T-helper 2 cell (primary cell): ENCODE results near the gene PPP1R13L.
"Not testable (repeated sequence)": the region's sequence is repeated elsewhere in the genome, so short reads cannot be mapped to it uniquely, and the experiment has no call there.

ENCODE experiments used
- DNase-seq, 5 experiments: peaks; one replicate each; pipeline versions ENCODE4 v3.0.0 to v3.0.0-alpha.2; 2012 to 2022

PPP1R13L gene

DNA sequence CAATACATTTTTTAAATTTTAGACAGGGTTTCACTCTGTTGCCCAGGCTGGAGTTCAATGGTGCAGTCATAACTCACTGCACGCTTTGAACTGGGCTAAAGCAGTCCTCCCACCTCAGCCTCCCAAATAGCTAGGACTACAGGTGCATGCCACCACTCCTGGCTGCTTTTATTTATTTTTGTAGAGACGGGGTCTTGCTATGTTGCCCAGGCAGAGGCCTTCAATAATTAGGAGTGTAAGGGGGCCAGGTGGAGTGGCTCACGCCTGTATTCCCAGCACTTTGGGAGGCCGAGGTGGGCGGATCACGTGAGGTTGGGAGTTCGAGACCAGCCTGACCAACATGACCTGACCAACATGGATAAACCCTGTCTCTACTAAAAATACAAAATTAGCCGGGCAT is 27.7 kb upstream of the PPP1R13L start:
- not testable (repeated sequence) for DNase-seq

DNA sequence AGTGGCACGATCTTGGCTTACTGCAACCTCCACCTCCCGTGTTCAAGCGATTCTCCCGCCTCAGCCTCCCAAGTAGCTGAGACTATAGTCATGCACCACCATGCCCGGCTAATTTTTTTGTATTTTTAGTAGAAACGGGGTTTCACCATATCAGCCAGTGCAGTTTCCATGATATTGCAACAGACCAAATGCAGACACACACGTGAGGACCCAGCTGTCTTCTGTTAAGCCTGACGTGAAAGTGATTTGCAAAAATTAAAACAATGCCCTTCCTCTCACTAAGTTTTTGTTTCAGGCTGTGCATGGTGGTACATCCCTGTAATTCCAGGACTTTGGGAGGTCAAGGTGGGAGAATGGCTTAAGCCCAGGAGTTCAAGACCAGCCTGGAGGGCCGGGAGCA is 26.1 kb upstream of the PPP1R13L start:
- not testable (repeated sequence) for DNase-seq

DNA sequence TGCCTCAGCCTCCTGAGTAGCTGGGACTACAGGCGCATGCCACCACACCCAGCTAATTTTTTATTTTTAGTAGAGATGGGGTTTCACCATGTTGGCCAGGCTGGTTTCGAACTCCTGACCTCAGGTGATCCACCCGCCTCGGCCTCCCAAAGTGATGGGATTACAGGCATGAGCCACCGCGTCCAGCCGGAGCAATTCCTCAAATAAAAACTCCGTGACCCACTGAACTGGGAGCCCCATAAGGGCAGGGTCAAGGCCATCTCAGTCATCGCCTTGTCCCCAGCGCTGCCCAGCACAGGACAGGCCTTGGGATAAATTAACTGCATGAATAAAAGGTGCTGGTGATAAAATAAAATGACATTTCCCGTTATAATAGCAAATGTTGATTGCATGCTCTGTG is 25.0 kb upstream of the PPP1R13L start:
- not testable (repeated sequence) for DNase-seq

DNA sequence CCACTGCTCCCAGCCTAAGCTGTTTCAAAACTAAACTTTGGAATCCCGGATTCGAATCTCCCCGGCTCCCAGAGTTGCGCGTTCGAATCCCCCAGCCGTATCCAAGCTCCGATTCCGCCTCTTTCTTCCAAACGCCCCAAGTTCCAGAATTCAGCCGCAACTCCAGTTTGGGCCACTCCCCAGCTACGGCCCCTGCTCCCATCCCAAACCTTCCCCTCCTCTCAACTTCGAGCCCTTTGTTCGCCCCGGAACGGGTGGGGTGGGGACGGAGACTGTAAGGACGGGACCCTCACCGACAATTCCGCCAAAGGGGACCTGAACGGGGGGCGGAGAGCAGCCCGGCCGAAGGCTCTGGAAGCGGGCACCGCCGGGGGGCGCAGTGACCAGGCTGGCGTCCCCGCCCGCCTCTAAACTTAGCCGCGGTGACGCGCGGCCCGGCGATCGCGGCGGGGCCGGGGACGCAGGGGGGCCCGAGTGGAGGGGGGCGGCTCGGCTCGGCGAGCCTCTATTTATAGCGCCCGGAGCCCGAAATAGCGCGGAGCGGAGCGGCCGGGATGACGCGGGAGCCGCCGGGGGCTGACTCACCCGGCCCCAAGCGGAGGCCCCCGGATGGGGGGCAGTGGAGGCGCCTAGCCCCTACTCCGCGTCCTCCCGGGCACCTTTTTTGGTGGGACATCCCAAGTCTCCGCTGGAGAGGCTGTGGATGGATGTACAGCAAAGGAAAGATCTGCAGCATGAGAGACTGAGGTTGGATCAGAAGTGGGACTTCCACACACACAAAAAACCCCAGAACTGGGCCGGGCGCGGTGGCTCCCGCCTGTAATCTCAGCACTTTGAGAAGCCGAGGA is 23.7 kb upstream of the PPP1R13L start:
- DNase-seq: no peak

DNA sequence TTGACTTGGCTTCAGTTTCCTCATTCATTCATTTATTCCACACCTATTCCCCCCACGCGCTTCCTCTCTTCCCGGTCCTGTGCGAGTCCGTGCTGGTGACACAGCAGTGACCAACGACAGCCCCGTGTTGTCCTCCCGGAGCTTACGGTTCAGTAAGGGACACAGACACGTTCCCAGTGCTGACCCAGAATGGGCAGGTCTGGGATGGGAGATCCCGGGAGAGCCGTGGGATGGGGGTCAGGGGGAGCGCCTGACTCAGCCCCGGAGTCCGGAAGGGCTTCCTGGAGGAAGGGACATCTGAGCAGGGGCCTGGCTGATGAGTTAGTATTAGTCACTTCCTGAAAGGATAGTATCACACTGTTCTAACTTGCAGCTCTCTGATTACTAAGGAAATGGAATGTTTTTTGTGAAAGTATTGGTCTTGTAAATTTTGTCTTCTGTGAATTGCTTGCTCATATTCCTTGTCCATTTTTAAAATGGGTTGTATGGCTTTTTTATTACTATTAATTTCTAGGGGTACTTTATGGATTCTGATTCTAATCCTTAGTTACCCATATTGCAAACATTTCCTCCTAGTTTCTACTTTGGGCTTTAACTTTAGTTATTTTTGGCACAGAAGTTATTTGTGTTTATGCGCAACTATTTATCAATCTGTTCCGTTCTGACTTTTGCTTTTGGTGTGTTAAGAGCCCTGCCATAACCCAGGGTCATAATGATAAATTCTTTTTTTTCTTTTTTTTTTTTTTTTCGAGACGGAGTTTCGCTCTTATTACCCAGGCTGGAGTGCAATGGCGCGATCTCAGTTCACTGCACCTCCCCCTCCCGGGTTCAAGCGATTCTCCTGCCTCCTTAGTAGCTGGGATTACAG is 19.6 kb upstream of the PPP1R13L start:
- DNase-seq: peak in 1 of 5 experiments; percentile 44

DNA sequence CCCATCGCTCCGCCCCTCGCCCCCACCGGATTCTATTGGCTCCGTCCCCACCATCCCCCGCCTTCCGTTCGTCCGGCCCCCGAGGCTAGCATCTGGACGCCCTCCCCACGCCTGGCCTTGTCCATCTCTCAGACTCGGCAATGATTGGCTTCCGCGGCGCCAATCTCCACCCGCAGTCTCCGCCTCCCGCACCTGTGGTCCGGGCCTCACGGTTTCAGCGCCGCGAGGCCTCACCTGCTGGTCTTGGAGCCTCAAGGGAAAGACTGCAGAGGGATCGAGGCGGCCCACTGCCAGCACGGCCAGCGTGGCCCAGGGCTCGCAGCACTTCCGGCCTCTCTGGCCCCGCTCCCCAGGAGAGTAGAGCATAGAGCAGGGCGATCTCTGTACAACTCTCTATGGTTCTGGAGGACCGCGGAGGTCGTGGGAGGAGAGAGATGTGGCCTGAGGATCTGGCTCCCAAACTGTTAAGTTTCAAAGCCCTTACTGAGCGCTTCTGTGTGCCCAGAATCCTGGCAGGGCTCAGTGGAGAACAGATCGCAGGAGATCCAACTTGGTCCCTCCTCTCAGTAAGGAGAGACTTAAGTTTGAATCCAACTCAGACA is 18.8 kb upstream of the PPP1R13L start, which contains the start of gene ERCC1:
TSS of gene ERCC1 (minus strand) at position 329 of the 602 bp plus-strand sequence. CDS start 543 bp downstream, outside the sequence.
- DNase-seq: peak in 3 of 5 experiments; percentile 44 to 91 (median 65)

DNA sequence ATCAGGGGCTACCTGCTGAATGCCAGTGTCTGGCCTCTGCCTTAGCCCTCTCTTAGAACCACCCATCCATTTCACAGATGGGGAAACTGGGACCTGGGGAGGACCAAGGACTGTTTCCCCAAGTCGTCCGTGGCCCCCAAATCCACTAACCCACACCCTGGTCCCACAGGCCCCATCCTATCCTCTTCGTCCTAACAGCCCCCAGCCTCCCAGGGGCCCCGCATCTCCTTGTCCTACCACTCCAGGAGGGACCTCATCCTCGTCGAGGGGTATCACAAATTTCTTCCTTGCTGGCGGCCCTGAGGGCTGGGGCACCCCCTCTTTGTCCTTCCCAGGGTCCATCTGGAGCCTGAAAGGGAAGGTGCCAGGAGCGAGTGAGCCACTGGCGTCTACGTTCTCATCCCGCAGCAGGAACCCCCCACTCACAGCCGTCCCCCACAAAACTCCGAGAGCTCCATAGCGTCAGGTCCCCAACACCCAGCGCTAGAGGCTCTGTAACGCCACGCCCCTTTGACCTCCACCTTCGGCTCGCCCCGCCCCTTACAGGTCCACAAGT is 18.2 kb upstream of the PPP1R13L start:
- peak in 3 of 5 experiments; percentile 67 to 82 (median 70) for DNase-seq

DNA sequence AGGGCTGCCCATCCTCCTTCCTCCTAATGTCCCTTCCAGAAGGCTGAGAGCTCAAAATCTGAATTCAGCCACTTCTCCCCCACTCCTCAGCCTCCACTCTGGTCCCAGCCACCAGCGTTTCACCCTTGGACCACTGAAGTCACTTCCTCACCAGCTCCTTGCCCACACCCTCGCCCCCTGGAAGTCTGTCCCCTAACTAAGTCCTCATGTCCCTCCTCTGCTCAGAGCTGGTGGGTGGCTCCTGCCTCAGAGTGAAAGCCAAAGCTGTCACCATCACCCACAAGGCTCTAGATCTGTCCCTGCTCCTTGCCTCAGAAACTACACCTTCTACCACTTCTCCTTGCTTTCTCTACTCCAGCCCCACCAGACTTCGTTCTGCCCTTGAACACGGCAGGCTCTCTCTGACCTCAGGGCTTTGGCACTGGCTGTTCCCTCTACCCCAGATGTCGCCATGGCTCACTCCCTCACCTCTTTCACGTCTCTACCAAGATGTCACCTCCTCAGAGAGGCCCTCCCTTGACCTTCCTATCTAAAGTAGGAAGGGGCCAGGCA is 17.2 kb upstream of the PPP1R13L start:
- no peak for DNase-seq

DNA sequence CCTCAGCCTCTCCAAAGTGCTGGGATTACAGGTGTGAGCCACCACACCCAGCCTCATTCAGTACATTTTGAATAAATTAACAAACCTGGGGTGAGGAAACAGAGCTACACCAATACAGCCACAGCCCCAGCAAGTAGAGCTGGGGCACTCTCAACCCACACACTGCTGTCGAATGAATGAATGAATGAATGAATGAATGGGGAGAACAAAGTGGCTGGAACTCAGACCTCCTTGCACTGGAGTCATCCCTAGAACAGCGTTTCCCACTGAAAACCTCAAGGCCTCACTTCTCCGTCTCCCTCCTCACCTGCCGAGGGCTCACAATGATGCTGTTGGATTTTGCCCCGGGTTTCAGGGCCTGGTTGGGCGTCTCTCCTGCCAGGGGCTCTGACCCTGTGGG is 16.0 kb upstream of the PPP1R13L start:
- DNase-seq: no peak

DNA sequence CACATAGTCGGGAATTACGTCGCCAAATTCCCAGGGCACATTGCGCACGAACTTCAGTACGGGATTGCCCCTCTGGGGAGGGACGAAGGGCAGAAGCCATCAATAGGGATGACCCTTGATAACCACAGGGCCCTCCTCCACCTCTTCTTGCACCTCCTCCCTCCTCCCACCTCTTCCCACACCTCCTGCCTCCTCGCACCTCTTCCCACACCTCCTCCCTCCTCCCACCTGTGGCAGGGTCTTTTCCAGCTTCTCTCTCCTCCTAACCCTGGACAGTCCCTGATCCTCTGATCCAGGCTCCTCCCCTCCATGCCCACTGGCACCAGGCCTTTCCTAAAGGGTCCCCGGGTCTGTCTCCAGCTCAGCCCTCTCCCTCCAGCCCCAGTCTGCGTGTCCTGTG is 15.5 kb upstream of the PPP1R13L start:
- DNase-seq: no peak

DNA sequence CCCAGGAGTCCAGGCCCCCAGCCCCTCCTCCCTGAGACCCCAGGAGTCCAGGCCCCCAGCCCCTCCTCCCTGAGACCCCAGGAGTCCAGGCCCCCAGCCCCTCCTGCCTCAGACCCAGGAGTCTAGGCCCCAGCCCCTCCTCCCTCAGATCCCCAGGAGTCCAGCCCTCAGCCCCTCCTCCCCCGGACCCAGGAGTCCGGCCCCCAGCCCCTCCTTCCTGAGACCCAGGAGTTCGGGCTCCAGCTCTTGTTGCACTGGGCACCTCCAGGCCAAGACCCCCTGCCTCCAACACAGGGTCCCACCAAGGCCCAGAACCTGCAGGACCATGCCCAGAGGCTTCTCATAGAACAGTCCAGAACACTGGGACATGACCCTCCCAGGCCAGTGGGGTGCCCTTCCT is 15.0 kb upstream of the PPP1R13L start:
- no peak for DNase-seq

DNA sequence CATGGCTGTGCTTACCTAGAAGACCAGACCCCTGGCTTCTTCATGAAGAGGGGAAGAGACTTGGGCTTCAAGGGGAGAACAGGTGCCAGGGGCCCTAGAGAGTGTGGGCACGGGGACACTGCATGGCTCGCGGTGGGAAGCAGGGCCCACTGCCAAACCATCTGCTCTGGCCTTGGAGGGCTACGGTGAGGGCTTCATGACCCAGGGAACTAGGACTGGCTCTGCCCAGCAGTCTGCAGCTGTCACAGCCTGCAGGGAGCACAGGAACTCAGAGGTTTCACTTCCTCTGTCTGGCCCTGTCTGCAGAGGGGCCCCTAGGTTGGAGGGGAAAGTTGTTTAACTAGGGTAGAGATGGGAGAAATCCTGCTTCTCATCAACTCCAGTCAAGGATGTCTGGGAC is 14.5 kb upstream of the PPP1R13L start:
- peak in 1 of 5 experiments; percentile 54 for DNase-seq

DNA sequence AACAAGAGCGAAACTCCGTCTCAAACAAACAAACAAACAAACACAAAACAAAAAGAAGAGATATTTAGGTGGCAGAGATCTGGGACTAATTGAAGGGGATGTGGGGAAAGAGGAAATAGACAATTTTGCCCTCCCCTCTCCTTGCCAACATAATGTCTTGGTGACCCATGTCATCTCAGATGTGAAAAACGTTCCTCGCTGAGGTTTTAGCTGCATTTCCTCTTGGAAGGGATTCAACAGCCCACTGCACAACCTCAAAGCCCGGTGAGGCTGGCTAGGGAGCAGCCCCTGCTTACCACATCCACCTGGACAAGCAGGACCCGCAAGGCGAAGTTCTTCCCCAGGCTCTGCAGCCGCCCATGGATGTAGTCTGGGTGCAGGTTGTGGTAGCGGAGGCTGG is 13.9 kb upstream of the PPP1R13L start:
- no peak for DNase-seq

DNA sequence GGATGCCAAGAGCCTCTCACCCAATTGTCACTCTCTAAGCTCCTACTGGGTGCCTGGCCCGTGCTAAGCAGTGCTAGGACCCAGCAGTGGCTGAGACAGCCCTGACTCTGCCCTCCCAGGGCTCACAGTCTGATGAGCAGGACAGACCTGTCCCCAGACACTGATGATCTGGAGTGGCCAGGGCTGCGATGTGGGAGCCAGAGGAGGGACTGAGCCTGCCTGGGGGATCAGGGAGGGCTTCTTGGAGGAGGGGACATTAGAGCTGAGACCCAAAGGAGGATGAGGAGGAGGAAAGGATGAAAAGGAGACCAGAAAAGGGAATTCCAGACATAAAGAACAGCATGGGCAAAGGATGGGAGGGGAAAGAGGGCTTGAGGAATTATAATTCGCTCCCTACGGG is 12.3 kb upstream of the PPP1R13L start:
- no peak for DNase-seq

DNA sequence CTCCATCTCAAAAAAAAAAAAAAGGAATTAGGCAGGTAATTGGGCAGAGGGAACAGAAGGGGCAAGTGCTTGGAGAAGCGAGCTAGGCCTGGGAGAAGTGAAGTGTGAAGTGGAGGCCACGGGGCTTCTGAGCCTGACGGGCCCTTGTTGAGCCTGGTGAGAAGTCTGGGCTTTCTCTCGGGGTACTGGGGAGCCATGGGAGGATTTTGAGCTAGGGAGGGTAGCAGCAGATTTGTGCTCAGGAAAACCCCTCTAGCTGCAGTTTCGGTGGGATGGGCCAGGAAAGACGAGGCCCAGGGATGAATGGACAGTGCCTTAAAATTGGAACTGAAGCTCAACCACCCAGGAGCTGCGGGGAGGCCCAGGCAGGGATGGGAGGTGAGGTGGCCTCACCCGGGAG is 9.6 kb upstream of the PPP1R13L start:
- no peak for DNase-seq

DNA sequence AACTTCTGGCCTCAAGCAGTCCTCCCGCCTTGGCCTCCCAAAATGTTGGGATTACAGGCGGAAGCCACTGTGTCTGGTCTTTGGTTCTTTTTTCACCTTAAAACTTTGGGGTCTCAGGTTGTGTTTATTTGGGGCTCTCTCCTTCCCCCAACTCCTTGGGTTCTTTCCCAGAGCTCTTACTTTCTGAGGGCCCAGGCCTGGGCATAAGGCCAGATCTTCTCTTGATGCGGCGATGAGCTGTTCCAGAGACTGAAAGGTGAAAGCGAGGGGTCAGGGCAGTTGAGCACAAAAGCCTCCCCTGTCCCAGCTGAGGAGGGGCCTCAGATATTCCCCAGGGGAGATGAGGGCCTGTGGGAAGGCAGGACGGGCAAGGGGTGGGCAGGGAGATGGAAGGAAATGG is 8.6 kb upstream of the PPP1R13L start:
- no peak for DNase-seq

DNA sequence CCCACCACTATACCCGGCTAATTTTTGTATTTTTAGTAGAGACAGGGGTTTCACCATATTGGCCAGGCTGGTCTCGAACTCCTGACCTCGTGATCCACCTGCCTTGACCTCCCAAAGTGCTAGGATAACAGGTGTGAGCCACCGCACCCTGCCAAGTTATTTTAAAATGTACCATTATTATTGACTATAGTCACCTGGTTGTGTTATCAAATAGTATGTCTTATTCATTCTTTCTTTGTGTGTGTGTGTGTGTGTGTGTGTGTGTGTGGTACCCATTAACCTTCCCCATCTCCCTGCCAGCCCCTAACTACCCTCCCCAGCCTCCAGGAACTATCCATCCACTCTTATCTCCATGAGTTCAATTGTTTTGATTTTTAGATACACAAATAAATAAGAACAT is 5.5 kb upstream of the PPP1R13L start:
- DNase-seq: not testable (repeated sequence)

DNA sequence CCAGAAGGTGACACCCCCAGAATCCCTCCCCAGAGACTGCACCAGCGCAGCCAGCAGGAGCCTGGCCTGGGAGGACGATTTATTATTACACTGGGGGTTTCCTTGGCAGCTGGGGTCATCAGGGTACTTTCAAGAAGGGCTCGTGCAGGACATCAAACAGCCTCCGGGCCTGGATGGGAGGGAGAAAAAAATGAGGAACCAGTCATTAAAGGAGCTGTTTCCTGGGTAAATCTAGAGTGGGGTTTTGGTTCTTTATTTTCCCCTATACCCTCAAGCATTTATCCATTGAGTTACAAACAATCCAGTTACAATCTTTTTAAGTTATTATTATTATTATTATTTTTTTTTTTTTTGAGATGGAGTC is 4.7 kb upstream of the PPP1R13L start:
- no peak for DNase-seq

DNA sequence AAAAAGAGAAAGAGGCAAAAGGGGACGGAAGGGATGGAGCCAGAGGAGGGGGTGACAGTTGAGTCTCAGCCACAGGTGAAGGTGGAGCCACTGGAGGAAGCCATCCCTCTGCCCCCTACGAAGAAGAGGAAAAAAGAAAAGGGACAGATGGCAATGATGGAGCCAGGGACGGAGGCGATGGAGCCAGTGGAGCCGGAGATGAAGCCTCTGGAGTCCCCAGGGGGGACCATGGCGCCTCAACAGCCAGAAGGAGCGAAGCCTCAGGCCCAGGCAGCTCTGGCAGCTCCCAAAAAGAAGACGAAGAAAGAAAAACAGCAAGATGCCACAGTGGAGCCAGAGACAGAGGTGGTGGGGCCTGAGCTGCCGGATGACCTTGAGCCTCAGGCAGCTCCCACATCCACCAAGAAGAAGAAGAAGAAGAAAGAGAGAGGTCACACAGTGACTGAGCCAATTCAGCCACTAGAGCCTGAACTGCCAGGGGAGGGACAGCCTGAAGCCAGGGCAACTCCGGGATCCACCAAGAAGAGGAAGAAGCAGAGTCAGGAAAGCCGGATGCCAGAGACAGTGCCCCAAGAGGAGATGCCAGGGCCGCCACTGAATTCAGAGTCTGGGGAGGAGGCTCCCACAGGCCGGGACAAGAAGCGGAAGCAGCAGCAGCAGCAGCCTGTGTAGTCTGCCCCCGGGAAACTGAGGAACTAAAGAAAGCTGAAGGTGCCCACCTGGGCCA is 4.1 kb upstream of the PPP1R13L start:
- no peak for DNase-seq

DNA sequence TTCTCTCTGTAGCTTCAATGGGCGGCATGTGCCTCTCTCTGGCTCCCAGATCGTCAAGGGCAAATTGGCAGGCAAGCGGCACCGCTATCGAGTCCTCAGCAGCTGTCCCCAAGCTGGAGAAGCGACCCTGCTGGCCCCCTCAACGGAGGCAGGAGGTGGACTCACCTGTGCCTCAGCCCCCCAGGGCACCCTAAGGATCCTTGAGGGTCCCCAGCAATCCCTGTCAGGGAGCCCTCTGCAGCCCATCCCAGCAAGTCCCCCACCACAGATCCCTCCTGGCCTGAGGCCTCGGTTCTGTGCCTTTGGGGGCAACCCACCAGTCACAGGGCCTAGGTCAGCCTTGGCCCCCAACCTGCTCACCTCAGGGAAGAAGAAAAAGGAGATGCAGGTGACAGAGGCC is 3.3 kb upstream of the PPP1R13L start:
- DNase-seq: no peak

DNA sequence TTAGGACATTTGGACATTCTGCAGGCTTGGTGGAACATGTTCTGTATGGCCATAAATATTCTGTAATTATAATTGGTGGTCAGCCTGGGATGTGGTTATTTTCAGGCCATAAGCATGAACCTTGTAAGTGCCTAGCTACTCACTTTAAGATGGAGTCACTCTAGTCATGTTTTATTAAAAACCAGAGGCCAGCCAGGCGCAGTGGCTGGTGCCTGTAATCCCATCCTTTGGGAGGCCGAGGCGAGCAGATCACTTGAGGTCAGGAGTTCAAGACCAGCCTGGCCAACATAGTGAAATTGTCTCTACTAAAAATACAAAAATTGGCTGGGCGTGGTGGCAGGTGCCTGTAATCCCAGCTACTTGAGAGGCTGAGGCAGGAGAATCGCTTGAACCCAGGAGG is 2.7 kb upstream of the PPP1R13L start:
- not testable (repeated sequence) for DNase-seq

DNA sequence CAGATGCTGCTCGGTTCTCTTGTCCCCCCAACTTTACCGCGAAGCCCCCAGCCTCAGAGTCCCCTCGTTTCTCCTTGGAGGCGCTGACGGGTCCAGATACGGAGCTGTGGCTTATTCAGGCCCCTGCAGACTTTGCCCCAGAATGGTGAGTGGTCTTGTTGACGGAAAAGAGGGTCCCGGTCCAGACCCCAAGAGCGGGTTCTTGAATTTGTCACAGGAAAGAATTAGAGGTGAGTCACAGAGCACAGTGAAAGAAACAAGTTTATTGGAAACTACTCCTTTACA is 2.2 kb upstream of the PPP1R13L start:
- no peak for DNase-seq
